Mesothelial cell of epicardium (in vitro differentiated cells): ENCODE results near the gene CLNS1A. TPM values are rescaled to one million over a fixed set of nuclear protein-coding genes. Genes with fewer than 3 reads are reported as not detected.

Experiments used
- DNase-seq, 2 experiments: peaks; one replicate each; pipeline ENCODE4 v3.0.0; 2021; ENCODE audit warnings: low spot score in 2 of 2; ENCODE audit not compliant: unreplicated experiment in 2 of 2
- H3K27ac Mint-ChIP-seq: 2 replicates; pipeline ENCODE4 v1.8.0; 2021; ENCODE audit warnings: mixed read lengths
- H3K27me3 Mint-ChIP-seq: 2 replicates; pipeline ENCODE4 v1.8.0; 2021; ENCODE audit warnings: low read depth, mixed read lengths
- H3K36me3 Mint-ChIP-seq: 2 replicates; pipeline ENCODE4 v1.8.0; 2021; ENCODE audit warnings: mixed read lengths
- H3K4me1 Mint-ChIP-seq: 2 replicates; pipeline ENCODE4 v1.8.0; 2021; ENCODE audit warnings: mixed read lengths
- H3K4me3 Mint-ChIP-seq: 2 replicates; pipeline ENCODE4 v1.8.0; 2021; ENCODE audit warnings: mild to moderate bottlenecking, moderate library complexity, mixed read lengths
- H3K9me3 Mint-ChIP-seq: 2 replicates; pipeline ENCODE4 v1.8.0; 2021; ENCODE audit warnings: mixed read lengths
- total RNA-seq: library from RNA; stranded (reverse); gene quantifications from 3 replicates; pipeline ENCODE4 v1.2.1, GENCODE V29; 2021
- TF ChIP-seq, protein P1 (sequence below): fragments of 200-600 bp; sonication (generic); IDR thresholded peaks from one replicate; pipeline ENCODE4 v1.5.0; 2021; ENCODE audit warnings: antibody characterized with exemption; ENCODE audit not compliant: unreplicated experiment

The CLNS1A gene
- 151 to 167 TPM (median 164 TPM) in 3 replicates for total RNA-seq

- DNase-seq, result peak; percentile 53 to 79
- H3K4me3 Mint-ChIP-seq, result peak within 1 kb of the TSS; percentile 96
- H3K27ac Mint-ChIP-seq, result peak within 1 kb of the TSS; percentile 97
- H3K36me3 Mint-ChIP-seq, result peaks cover 12% of the 10 kb centered on the region
- H3K9me3 Mint-ChIP-seq, result peaks cover 4% of the 10 kb centered on the region
- TF ChIP-seq, protein P1, sequence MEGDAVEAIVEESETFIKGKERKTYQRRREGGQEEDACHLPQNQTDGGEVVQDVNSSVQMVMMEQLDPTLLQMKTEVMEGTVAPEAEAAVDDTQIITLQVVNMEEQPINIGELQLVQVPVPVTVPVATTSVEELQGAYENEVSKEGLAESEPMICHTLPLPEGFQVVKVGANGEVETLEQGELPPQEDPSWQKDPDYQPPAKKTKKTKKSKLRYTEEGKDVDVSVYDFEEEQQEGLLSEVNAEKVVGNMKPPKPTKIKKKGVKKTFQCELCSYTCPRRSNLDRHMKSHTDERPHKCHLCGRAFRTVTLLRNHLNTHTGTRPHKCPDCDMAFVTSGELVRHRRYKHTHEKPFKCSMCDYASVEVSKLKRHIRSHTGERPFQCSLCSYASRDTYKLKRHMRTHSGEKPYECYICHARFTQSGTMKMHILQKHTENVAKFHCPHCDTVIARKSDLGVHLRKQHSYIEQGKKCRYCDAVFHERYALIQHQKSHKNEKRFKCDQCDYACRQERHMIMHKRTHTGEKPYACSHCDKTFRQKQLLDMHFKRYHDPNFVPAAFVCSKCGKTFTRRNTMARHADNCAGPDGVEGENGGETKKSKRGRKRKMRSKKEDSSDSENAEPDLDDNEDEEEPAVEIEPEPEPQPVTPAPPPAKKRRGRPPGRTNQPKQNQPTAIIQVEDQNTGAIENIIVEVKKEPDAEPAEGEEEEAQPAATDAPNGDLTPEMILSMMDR, result no peak
- H3K4me1 Mint-ChIP-seq, result peaks cover 25% of the 10 kb centered on the region
- H3K27me3 Mint-ChIP-seq, result no peaks in the 10 kb centered on the region
Measured at GRCh38 chr11:77637345-77638165, at the start of gene CLNS1A. TSS of gene CLNS1A (minus strand) at chr11:77637794. CDS start at chr11:77637714, 80 bp downstream.

DNA sequence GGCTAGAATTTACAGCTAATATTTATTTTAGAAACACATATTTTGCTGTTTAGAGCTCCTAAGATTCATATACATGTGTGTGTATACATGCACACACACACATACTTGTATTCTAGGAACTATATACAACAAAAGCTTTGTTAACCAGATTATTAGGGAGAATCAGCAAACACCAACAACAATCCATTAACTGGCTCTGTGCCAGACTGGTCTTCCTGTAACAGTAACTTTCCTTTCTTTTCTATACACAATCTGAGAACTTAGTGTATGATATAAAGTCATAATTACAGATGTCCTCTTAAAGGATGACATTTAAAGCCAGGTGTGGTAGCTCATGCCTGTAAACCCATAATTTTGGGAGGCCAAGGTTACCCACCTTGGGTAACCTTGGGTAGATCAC lies 49.5 kb upstream of the CLNS1A start:
- peaks cover 37% of the 10 kb centered on the region for H3K36me3 Mint-ChIP-seq
- H3K27me3 Mint-ChIP-seq, result no peaks in the 10 kb centered on the region
- TF ChIP-seq, protein P1, result no peak
- DNase-seq, result no peak
- no peaks in the 10 kb centered on the region for H3K4me1 Mint-ChIP-seq
- H3K27ac Mint-ChIP-seq, result no peak overlapping the region
- H3K4me3 Mint-ChIP-seq, result no peak overlapping the region
- no peaks in the 10 kb centered on the region for H3K9me3 Mint-ChIP-seq

DNA sequence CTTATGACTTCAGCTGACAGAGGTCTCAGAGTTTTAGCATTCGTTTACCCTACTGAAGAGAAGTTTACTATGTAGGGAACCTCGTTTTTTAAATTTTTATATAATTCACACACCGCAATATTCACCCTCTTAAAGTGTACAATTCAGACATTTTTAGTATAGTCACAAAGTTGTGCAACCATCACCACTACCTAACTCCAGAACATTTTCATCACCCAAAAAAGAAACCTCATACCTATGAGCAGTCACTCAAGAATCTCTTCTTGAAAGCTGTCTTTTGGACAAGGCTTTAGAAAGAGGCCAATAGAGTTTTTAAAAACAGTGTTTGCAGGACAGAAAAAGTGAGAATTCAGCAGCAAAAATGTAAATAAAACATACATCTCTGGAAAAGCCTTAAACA lies 39.5 kb upstream of the CLNS1A start:
- no peaks in the 10 kb centered on the region for H3K9me3 Mint-ChIP-seq
- no peaks in the 10 kb centered on the region for H3K27me3 Mint-ChIP-seq
- no peak for DNase-seq
- H3K27ac Mint-ChIP-seq, result no peak overlapping the region
- TF ChIP-seq, protein P1, result no peak
- peaks cover 61% of the 10 kb centered on the region for H3K36me3 Mint-ChIP-seq
- no peak overlapping the region for H3K4me3 Mint-ChIP-seq
- no peaks in the 10 kb centered on the region for H3K4me1 Mint-ChIP-seq

- H3K36me3 Mint-ChIP-seq, result peaks cover 65% of the 10 kb centered on the region
Measured at GRCh38 chr11:77672264-77672663, 34.7 kb upstream of the CLNS1A start.

GRCh38 chr11:77669848-77670511 lies 32.4 kb upstream of the CLNS1A start:
- no peaks in the 10 kb centered on the region for H3K27me3 Mint-ChIP-seq
- H3K4me3 Mint-ChIP-seq, result no peak overlapping the region
- H3K9me3 Mint-ChIP-seq, result no peaks in the 10 kb centered on the region
- TF ChIP-seq, protein P1, result no peak
- no peaks in the 10 kb centered on the region for H3K4me1 Mint-ChIP-seq
- DNase-seq, result no peak
- H3K27ac Mint-ChIP-seq, result no peak overlapping the region
- H3K36me3 Mint-ChIP-seq, result peaks cover 51% of the 10 kb centered on the region

More at GRCh38 chr11:77672264-77672663, 34.7 kb upstream of the CLNS1A start:
- H3K4me1 Mint-ChIP-seq, result no peaks in the 10 kb centered on the region
- no peak overlapping the region for H3K4me3 Mint-ChIP-seq
- H3K27me3 Mint-ChIP-seq, result no peaks in the 10 kb centered on the region
- no peak overlapping the region for H3K27ac Mint-ChIP-seq
- TF ChIP-seq, protein P1, result no peak
- DNase-seq, result no peak
- no peaks in the 10 kb centered on the region for H3K9me3 Mint-ChIP-seq
